Measurements from ENCODE around the gene DDA1.
"Not testable (repeated sequence)": the region's sequence is repeated elsewhere in the genome, so short reads cannot be mapped to it uniquely, and the experiment has no call there.

The DDA1 gene

DNA sequence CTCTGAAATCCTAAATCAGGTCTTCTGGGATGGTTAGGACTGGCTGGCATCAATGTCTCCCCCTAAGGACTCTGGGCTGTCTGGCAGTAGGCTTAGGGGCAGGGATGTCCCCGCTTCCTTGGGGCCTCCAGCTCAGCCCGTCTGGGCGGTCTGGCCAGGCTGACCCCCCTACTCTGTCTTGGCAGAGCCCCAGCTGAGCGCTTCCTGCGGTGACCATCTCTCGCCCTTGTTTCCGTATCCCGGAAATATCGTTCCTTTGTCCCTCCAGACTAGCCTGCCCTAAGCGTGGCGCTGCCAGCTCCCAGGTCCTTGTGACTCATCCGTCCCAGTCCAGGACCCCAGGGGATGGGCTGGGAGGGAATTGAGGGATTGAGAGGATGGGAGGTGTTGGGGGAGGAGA is 39.3 kb downstream of the DDA1 start:
- DNase-seq = no peak

DNA sequence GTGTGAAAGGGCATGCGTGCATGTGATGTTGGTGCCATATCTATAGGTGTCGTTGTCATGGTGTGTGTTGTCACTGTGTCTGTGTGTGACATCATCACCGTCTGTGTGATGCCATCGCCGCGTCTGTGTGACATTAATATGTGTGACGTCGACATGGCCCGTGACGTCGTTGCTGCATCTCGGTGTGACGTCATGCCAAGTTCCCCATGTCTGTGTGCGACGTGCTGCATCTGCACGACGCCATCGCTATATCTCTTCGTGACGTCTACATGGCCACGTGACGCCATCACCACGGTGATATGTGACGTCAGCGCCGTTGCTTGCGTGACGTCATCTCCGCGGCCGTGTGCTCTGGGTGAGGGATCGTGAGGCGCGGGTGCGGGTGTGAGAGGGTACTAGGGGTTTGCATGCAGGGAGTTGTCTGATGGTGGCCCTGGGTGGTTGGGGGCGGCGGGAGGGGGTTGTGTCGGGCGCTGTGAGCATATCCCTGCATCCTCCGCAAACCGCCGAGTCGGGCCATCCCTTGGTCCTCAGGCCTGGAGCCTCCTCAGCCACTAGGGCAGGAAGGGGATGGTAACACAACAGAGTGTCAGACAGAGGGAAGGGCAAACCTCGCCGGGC is 42.6 kb downstream of the DDA1 start:
- no peak for DNase-seq

DNA sequence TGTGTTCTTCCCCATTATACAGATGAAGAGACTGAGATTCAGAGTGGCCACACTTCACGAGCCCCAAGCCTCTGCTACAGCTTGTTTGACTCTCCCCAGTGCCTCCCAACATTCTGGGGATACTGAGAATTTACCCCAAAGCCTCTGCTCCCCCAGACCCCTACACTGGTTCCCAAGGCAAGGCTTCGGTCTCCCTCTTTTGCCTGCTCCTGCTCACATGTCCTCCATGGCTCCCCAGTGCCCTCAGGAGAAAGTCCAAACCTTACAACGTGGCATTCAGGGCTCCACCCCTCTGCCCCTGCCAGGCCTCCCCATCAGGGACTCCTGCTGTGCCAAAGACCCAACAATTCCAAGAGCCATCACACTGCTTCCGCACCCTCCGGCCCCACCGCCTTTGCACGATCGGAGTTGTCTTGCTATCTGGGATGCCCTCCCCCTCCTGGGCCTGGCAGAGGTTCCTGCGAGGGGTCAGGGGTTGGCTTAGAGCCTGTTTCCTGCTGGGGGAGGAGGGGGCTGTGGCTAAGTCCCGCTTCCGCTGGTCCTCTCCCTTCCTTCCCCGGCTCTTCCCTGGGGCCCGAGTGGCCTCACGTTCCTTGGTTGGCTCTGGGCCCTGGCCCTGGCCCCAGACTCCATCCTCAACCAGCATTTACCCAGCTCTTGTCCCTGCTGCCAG is 43.4 kb downstream of the DDA1 start:
- DNase-seq = no peak

DNA sequence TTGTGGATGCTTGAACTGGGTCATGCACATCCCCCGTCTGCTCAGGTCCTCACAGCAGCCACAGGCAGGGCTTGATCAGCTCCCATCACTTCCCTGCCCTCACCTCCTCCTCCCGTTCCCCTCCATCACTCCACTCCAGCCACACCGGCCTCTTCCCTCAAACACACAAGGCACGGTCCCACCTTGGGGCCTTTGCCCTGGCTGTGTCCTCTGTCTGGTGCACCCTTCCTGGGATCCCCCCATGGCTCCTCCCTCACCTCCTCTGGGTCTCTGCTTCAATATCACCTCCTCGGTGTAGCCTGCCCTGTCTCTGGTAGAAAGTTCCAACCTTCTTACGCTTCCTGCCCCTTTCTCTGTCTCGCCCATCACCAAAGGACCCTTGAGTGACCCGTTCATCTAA is 44.0 kb downstream of the DDA1 start:
- DNase-seq = no peak

DNA sequence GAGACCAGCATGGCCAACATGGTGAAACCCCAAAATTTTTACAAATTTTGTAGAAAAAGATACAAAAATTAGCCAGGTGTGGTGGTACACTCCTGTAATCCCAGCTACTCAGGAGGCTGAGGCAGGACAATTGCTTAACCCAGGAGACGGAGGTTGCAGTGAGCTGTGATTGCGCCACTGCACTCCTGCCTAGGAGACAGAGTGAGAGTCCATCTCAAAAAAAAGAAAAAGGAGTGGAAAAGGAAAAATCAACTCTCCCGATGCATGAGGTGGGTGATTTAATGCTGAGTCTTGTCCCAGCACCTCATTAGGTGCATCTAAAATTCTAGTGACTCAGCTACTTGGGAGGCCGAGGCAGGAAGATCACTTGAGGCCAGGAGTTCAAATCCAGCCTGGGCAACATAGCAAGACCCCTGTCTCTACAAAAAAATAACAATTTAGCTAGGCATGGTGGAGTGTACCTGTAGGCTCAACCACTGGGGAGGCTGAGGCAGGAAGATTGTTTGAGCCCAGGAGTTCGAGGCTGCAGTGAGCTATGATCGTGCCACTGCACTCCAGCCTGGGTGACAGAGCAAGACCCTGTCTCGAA is 47.8 kb downstream of the DDA1 start:
- no peak for DNase-seq

DNA sequence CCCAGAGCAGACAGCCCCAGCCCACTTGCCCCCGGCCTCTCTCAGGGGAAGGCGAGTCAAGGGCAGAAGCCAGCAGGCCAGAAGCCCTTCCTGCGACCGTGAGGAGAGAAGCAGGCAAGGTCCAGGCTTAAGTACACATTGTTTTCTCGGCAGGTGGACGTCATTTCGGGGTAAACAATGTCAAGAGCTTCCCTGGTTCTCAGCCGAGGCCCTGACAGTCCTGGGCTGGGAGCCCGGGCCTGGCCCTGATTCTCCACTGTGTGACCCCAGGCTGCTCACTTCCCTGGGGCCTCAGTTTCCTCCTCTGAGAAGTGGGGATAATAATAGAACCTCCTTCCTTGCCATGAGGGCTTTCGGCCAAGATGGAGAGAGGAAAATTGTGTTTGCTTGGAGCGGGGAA is 48.4 kb downstream of the DDA1 start:
- DNase-seq = no peak

DNA sequence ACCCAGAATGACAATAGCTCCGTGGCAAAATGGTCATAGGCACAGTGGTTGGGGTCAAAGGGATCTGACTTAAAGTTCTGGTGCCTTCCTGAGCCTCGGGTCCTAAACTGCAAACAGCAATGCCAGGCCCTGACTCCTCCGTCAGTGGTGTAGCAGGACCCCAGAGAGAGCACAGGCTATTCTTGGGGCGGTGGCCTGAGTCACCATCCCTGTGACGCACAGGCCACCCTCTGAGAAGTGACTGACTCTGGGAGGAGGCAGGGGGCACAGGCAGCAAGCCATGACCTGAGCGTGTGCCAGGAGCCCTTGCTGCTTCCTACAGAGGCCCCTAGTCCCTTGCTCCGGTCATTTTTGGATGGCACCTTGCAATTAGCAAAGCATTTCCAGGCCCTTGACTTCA is 49.0 kb downstream of the DDA1 start:
- no peak for DNase-seq

DNA sequence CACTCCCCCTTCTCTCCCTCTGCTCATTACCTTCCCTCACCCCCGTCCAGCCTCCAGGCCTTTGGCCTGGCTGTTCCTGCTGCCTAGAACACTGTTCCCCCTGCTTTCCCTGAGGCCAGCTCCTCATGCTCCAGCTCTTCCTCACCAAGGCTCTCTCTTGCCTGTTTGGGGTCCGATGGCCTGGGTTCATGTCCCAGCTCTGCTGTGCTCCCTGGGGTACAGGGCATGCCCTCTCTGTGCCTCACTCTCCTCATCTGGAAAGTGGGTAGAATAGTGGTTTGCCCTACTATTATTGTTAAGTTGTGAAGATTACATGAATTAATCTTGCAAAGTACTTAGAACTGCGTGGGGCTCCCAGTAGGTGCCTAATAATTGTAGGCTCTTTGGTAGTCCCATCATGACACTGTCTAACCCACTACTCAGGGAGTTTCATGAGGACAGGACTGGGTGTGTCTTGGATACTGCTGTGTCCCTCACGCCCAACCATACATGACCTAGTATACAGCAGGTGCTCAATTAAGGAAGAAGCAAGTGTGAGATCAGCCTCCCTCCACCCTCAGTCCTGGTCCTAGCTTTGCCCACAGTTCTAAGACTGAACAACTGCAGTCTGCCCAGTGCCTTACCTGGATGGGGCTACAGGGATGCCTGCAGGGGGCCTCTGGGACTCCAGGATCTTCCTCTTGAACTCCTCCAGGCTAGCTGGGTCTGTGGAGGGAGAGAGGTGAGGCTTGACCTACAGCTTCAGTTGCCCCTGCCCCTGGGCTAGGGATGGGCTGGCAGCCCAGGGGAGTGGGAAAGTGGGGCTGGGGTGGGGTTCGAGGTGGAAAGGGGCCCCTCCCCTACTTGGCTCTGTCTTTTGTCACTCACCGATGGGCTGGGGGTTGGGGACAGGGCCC is 50.8 kb downstream of the DDA1 start:
- no peak for DNase-seq

DNA sequence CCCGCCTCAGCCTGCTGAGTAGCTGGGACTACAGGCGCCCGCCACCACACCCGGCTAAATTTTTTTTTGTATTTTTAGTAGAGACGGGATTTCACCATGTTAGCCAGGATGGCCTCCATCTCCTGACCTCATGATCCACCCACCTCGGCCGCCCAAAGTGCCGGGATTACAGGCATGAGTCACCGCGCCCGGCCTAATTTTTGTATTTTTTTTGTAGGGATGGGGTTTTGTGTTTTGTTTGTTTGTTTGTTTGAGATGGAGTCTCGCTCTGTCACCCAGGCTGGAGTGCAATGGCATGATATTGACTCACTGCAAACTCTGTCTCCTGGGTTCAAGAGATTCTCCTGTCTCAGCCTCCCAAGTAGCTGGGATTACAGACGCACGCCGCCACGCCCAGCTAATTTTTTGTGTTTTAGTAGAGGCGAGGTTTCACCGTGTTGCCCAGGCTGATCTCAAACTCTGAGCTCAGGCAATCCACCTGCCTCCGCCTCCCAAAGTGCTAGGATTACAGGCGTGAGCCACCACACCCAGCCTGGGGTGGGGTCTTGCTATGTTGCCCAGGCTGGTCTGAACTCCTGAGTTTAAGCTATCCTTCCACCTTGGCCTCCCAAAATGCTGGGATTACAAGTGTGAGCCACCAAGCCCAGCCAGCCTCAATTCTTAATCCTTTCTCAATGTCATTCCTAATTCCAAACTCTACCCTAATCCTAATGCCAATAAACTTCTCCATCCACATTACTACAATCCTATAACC is 54.7 kb downstream of the DDA1 start:
- not testable (repeated sequence) for DNase-seq

DNA sequence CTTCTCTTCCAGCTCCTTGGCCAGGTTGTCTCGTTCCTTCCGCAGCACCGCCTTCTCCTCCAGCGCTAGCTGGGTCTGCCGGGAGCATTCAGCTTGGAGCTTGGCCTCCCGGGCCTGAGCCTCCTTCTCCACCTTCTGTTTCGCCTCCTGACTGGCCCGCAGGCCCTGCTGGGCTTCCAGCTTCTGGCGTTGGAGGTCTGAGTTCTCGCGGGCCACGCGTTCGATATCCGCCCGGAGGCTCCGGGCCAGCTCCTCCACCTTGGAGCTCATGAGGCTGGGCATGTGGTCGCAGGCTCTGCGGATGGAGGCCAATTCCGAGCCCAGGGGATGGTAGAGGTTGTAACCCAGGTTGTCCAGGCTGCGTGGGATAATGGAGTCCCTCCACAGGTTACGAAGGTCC is 56.0 kb downstream of the DDA1 start:
- no peak for DNase-seq

DNA sequence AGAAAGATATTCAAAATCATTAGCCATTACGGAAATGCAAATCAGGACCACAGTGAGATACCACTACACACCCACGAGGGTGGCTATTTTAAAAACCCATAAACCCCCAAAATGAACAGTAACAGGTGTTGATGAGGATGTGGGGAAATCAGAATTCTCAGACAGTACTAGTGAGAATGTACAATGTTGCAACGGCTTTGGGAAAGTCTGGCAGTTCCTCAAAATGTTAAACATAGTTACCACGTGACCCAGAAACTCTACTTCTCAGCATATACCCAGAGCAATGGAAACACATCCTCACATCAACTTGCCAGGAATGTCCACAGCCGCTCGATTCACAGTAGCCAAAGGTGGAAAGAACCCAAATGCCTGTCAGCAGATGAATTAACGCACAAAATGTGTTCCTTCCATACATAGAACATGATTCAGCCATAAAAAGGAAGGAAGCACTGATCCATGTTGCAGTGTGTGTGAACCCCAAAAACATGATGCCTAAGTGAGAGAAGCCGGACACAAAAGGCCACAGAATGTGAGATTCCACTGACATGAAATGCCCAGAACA is 60.7 kb downstream of the DDA1 start:
- no peak for DNase-seq

Measured in stimulated activated CD4-positive, alpha-beta T cell treated with anti-CD3 and anti-CD28 coated beads, Interleukin-4, amount 100 ng/mL, for 4 hours (primary cell).